SK-N-SH (cell line): ENCODE results near the gene CEP78.

Source experiments
- RAD21 ChIP-seq: IDR thresholded peaks from 2 replicates; pipeline ENCODE4 v1.6.1; 2012; ENCODE audit warnings: mild to moderate bottlenecking, low read length
- SMC3 ChIP-seq: IDR thresholded peaks from 2 replicates; pipeline ENCODE4 v1.6.1; 2012; ENCODE audit warnings: low read depth, low read length, improper control_type of control experiment
- TF ChIP-seq, protein P1 (sequence below): fragments of 200-600 bp; sonication (generic); IDR thresholded peaks from 2 replicates; pipeline ENCODE4 v1.6.1; 2017; ENCODE audit warnings: antibody characterized with exemption, mild to moderate bottlenecking, moderate library complexity
- TF ChIP-seq, protein P2 (sequence below): IDR thresholded peaks from 2 replicates; pipeline ENCODE4 v1.4.0; 2012; ENCODE audit warnings: low read depth
- TF ChIP-seq, protein P3 (sequence below): IDR thresholded peaks from 2 replicates; pipeline ENCODE4 v1.6.1; 2012; ENCODE audit warnings: mild to moderate bottlenecking, low read depth, low read length, moderate library complexity

GRCh38 chr9:78303377-78304062, 67.6 kb downstream of the CEP78 start:
- TF ChIP-seq, protein P1, sequence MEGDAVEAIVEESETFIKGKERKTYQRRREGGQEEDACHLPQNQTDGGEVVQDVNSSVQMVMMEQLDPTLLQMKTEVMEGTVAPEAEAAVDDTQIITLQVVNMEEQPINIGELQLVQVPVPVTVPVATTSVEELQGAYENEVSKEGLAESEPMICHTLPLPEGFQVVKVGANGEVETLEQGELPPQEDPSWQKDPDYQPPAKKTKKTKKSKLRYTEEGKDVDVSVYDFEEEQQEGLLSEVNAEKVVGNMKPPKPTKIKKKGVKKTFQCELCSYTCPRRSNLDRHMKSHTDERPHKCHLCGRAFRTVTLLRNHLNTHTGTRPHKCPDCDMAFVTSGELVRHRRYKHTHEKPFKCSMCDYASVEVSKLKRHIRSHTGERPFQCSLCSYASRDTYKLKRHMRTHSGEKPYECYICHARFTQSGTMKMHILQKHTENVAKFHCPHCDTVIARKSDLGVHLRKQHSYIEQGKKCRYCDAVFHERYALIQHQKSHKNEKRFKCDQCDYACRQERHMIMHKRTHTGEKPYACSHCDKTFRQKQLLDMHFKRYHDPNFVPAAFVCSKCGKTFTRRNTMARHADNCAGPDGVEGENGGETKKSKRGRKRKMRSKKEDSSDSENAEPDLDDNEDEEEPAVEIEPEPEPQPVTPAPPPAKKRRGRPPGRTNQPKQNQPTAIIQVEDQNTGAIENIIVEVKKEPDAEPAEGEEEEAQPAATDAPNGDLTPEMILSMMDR = no peak
- TF ChIP-seq RAD21 (no peak), SMC3 (no peak)
- TF ChIP-seq, protein P2, sequence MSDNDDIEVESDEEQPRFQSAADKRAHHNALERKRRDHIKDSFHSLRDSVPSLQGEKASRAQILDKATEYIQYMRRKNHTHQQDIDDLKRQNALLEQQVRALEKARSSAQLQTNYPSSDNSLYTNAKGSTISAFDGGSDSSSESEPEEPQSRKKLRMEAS = no peak
- TF ChIP-seq, protein P3, sequence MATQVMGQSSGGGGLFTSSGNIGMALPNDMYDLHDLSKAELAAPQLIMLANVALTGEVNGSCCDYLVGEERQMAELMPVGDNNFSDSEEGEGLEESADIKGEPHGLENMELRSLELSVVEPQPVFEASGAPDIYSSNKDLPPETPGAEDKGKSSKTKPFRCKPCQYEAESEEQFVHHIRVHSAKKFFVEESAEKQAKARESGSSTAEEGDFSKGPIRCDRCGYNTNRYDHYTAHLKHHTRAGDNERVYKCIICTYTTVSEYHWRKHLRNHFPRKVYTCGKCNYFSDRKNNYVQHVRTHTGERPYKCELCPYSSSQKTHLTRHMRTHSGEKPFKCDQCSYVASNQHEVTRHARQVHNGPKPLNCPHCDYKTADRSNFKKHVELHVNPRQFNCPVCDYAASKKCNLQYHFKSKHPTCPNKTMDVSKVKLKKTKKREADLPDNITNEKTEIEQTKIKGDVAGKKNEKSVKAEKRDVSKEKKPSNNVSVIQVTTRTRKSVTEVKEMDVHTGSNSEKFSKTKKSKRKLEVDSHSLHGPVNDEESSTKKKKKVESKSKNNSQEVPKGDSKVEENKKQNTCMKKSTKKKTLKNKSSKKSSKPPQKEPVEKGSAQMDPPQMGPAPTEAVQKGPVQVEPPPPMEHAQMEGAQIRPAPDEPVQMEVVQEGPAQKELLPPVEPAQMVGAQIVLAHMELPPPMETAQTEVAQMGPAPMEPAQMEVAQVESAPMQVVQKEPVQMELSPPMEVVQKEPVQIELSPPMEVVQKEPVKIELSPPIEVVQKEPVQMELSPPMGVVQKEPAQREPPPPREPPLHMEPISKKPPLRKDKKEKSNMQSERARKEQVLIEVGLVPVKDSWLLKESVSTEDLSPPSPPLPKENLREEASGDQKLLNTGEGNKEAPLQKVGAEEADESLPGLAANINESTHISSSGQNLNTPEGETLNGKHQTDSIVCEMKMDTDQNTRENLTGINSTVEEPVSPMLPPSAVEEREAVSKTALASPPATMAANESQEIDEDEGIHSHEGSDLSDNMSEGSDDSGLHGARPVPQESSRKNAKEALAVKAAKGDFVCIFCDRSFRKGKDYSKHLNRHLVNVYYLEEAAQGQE = no peak
